H9 (cell line): ENCODE data around the gene INHBC. TPM values are rescaled to one million over a fixed set of nuclear protein-coding genes. Genes with fewer than 3 reads are reported as not detected.

Experiments
- DNase-seq: peaks from one replicate; pipeline ENCODE4 v3.0.0-alpha.2; 2017
- H2AFZ ChIP-seq: one replicate; pipeline ENCODE4 v1.6.1; 2013; ENCODE audit warnings: mild to moderate bottlenecking, low read length, control low read depth, moderate library complexity
- H2AK5ac ChIP-seq: 2 replicates; pipeline ENCODE4 v1.6.1; 2013; ENCODE audit warnings: low read length, control low read depth, mixed read lengths; ENCODE audit not compliant: insufficient read length
- H2BK120ac ChIP-seq: one replicate; pipeline ENCODE4 v1.6.1; 2013; ENCODE audit warnings: low read depth, mild to moderate bottlenecking, low read length, control low read depth, inconsistent platforms; ENCODE audit not compliant: poor library complexity, severe bottlenecking
- H2BK12ac ChIP-seq: 2 replicates; pipeline ENCODE4 v1.6.1; 2013; ENCODE audit warnings: low read length, control low read depth, mixed read lengths, low read depth; ENCODE audit not compliant: insufficient read length
- H2BK15ac ChIP-seq: 2 replicates; pipeline ENCODE4 v1.6.1; 2013; ENCODE audit warnings: low read depth, low read length, control low read depth
- H2BK20ac ChIP-seq: one replicate; pipeline ENCODE4 v1.6.1; 2013; ENCODE audit warnings: low read depth, mild to moderate bottlenecking, low read length, control low read depth, inconsistent platforms; ENCODE audit not compliant: poor library complexity, severe bottlenecking
- H2BK5ac ChIP-seq: 2 replicates; pipeline ENCODE4 v1.6.1; 2013; ENCODE audit warnings: low read length, control low read depth, mixed read lengths; ENCODE audit not compliant: insufficient read length
- H3K14ac ChIP-seq: 2 replicates; pipeline ENCODE4 v1.6.1; 2013; ENCODE audit warnings: low read length, control low read depth; ENCODE audit not compliant: insufficient read depth
- H3K18ac ChIP-seq: 2 replicates; pipeline ENCODE4 v1.6.1; 2013; ENCODE audit warnings: low read depth, mild to moderate bottlenecking, mixed read lengths, low read length, control low read depth; ENCODE audit not compliant: insufficient read length
- H3K23ac ChIP-seq: 2 replicates; pipeline ENCODE4 v1.6.1; 2013; ENCODE audit warnings: low read length, control low read depth, mixed read lengths, low read depth; ENCODE audit not compliant: insufficient read length
- H3K23me2 ChIP-seq: 2 replicates; pipeline ENCODE4 v1.6.1; 2013; ENCODE audit warnings: low read depth, mild to moderate bottlenecking, mixed read lengths, low read length, control low read depth; ENCODE audit not compliant: insufficient read length, poor library complexity, severe bottlenecking
- H3K27ac ChIP-seq: 2 replicates; pipeline ENCODE4 v1.5.1; 2013; ENCODE audit warnings: low read length, control low read depth, mixed read lengths, low read depth; ENCODE audit not compliant: insufficient read length
- H3K27me3 ChIP-seq: 2 replicates; pipeline ENCODE4 v1.6.1; 2013; ENCODE audit warnings: low read length, control low read depth, inconsistent platforms; ENCODE audit not compliant: insufficient read depth
- H3K4ac ChIP-seq: 2 replicates; pipeline ENCODE4 v1.6.1; 2013; ENCODE audit warnings: low read depth, mild to moderate bottlenecking, control low read depth, inconsistent platforms, low read length, moderate library complexity
- H3K4me1 ChIP-seq: 2 replicates; pipeline ENCODE4 v1.6.1; 2013; ENCODE audit warnings: low read length, control low read depth, inconsistent platforms; ENCODE audit not compliant: insufficient read depth
- H3K4me2 ChIP-seq: 2 replicates; pipeline ENCODE4 v1.6.1; 2013; ENCODE audit warnings: low read length, control low read depth, mixed read lengths; ENCODE audit not compliant: insufficient read length, insufficient read depth
- H3K56ac ChIP-seq: 2 replicates; pipeline ENCODE4 v1.6.1; 2013; ENCODE audit warnings: low read depth, mild to moderate bottlenecking, mixed read lengths, low read length, control low read depth; ENCODE audit not compliant: insufficient read length
- H3K79me1 ChIP-seq: 2 replicates; pipeline ENCODE4 v1.6.1; 2013; ENCODE audit warnings: low read depth, mild to moderate bottlenecking, moderate library complexity, low read length, control low read depth, inconsistent platforms; ENCODE audit not compliant: insufficient read depth, poor library complexity, severe bottlenecking
- H3K79me2 ChIP-seq: 2 replicates; pipeline ENCODE4 v1.6.1; 2013; ENCODE audit warnings: low read length, control low read depth, inconsistent platforms; ENCODE audit not compliant: insufficient read depth
- H3K9ac ChIP-seq: 2 replicates; pipeline ENCODE4 v1.6.1; 2013; ENCODE audit warnings: low read length, control low read depth, mixed read lengths; ENCODE audit not compliant: insufficient read length; ENCODE audit errors: extremely low read depth
- H3K9me3 ChIP-seq: one replicate; pipeline ENCODE4 v1.6.1; 2013; ENCODE audit warnings: low read depth, low read length, inconsistent platforms; ENCODE audit not compliant: control insufficient read depth
- H3T11ph ChIP-seq: one replicate; pipeline ENCODE4 v1.6.1; 2013; ENCODE audit warnings: mild to moderate bottlenecking, low read length, control low read depth, inconsistent platforms
- H4K20me1 ChIP-seq: one replicate; pipeline ENCODE4 v1.6.1; 2013; ENCODE audit not compliant: control insufficient read depth, insufficient read length, insufficient read depth
- H4K5ac ChIP-seq: 2 replicates; pipeline ENCODE4 v1.6.1; 2013; ENCODE audit warnings: low read depth, mild to moderate bottlenecking, mixed read lengths, low read length, control low read depth; ENCODE audit not compliant: insufficient read length
- H4K8ac ChIP-seq: replicated peaks from 2 replicates; pipeline ENCODE4 v1.6.1; 2013; ENCODE audit warnings: low read length, control low read depth, mixed read lengths, low read depth; ENCODE audit not compliant: insufficient read length
- H4K91ac ChIP-seq: 2 replicates; pipeline ENCODE4 v1.6.1; 2013; ENCODE audit warnings: low read depth, mild to moderate bottlenecking, moderate library complexity, mixed read lengths, low read length, control low read depth; ENCODE audit not compliant: insufficient read length
- H3K27ac Mint-ChIP-seq, 3 experiments: 2 replicates in 2 of 3; 3 replicates in 1 of 3; pipeline ENCODE4 v1.8.0; 2020 to 2021; ENCODE audit warnings: mixed read lengths in 3 of 3, mild to moderate bottlenecking in 1 of 3, moderate library complexity in 1 of 3
- H3K27me3 Mint-ChIP-seq: 2 replicates; pipeline ENCODE4 v1.8.0; 2021; ENCODE audit warnings: low read depth, mild to moderate bottlenecking, moderate library complexity, mixed read lengths
- H3K36me3 Mint-ChIP-seq, 3 experiments: 2 replicates in 2 of 3; 3 replicates in 1 of 3; pipeline ENCODE4 v1.8.0; 2020 to 2021; ENCODE audit warnings: low read depth in 3 of 3, mixed read lengths in 3 of 3; ENCODE audit not compliant: insufficient read depth in 1 of 3
- H3K4me1 Mint-ChIP-seq, 2 experiments: 2 replicates each; pipeline ENCODE4 v1.8.0; 2020; ENCODE audit warnings: mixed read lengths in 2 of 2
- H3K4me3 Mint-ChIP-seq, 2 experiments: 2 replicates in 1 of 2; 3 replicates in 1 of 2; pipeline ENCODE4 v1.8.0; 2020 to 2021; ENCODE audit warnings: mild to moderate bottlenecking in 2 of 2, mixed read lengths in 2 of 2, moderate library complexity in 1 of 2
- H3K9me3 Mint-ChIP-seq, 2 experiments: 2 replicates in 1 of 2; 3 replicates in 1 of 2; pipeline ENCODE4 v1.8.0; 2020; ENCODE audit warnings: mild to moderate bottlenecking in 2 of 2, mixed read lengths in 2 of 2, moderate library complexity in 1 of 2
- WGBS: extraction: QIAGEN DNeasy Blood & Tissue Kit; methylation state at CpG from one replicate; pipeline ENCODE4 v1.1.7; 2013; ENCODE audit warnings: missing lambda C conversion rate, low lambda C conversion rate, mixed read lengths; ENCODE audit not compliant: insufficient read length; ENCODE audit errors: extremely low coverage; 5-methylcytosine and 5-hydroxymethylcytosine counted together
- total RNA-seq: library from RNA; stranded (reverse); gene quantifications from 2 replicates; pipeline ENCODE4 v1.2.1, GENCODE V29; 2021
- TF ChIP-seq, protein P1 (sequence below): fragments of 200-600 bp; sonication (generic); conservative IDR thresholded peaks from 3 replicates; pipeline ENCODE4 v1.8.0; 2021; ENCODE audit warnings: antibody characterized with exemption, mild to moderate bottlenecking

Gene INHBC
- total RNA-seq, 1 experiment from 2014 or later: not detected

DNA sequence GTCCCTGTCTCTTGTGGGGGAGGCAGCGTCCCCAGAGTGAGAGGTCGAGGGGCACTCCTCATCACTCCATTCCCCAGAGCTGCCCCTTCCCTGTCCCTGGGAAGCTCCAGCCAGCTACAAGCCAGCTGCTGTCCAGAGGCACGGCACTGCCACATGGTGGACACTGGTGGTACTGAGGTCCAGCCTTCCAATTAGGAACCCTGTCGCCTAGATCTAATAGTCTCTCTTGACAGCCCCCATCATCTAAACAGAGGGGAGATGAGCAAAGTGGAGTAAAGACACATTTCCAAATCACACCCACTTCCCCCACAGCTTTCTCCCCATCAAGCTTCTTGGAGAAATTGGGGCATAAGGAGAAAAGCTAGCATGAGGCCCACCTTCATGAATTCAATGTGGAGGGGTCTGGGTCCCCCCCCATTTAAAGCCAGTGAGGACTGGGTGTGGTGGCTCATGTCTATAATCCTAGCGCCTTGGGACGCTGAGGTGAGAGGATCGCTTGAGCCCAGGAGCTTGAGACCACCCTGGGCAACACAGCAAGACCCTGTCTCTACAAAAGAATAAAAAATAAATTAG, 18.4 kb downstream of the INHBC start:
- WGBS: no CpG with 5 or more reads among the region's 7 CpGs
- no peak overlapping the region for H3K4me2 ChIP-seq
- H4K8ac ChIP-seq: no peak overlapping the region
- no peak overlapping the region for H3K9ac ChIP-seq
- H3K27me3 ChIP-seq: no peaks in the 10 kb centered on the region
- H2BK12ac ChIP-seq: no peak overlapping the region
- no peak overlapping the region for H3T11ph ChIP-seq
- H2BK20ac ChIP-seq: no peak overlapping the region
- H3K79me2 ChIP-seq: no peaks in the 10 kb centered on the region
- H2BK5ac ChIP-seq: no peak overlapping the region
- Mint-ChIP-seq H3K4me1 (peaks cover 37 to 47% of the 10 kb centered on the region in 2 experiments), H3K4me3 (no peak overlapping the region), H3K27ac (no peak overlapping the region), H3K36me3 (peaks cover 0 to 2% (median 0%) of the 10 kb centered on the region in 3 experiments; a peak in 2 of 7 replicates), H3K9me3 (no peaks in the 10 kb centered on the region), H3K27me3 (peaks cover 1% of the 10 kb centered on the region)
- TF ChIP-seq, protein P1, sequence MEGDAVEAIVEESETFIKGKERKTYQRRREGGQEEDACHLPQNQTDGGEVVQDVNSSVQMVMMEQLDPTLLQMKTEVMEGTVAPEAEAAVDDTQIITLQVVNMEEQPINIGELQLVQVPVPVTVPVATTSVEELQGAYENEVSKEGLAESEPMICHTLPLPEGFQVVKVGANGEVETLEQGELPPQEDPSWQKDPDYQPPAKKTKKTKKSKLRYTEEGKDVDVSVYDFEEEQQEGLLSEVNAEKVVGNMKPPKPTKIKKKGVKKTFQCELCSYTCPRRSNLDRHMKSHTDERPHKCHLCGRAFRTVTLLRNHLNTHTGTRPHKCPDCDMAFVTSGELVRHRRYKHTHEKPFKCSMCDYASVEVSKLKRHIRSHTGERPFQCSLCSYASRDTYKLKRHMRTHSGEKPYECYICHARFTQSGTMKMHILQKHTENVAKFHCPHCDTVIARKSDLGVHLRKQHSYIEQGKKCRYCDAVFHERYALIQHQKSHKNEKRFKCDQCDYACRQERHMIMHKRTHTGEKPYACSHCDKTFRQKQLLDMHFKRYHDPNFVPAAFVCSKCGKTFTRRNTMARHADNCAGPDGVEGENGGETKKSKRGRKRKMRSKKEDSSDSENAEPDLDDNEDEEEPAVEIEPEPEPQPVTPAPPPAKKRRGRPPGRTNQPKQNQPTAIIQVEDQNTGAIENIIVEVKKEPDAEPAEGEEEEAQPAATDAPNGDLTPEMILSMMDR: peak; percentile 90
- H4K20me1 ChIP-seq: no peaks in the 10 kb centered on the region
- no peak overlapping the region for H2AK5ac ChIP-seq
- no peak overlapping the region for H2BK120ac ChIP-seq
- no peak overlapping the region for H2AFZ ChIP-seq
- peak; percentile 93 for DNase-seq
- H3K18ac ChIP-seq: no peak overlapping the region
- peaks cover 15% of the 10 kb centered on the region for H3K23me2 ChIP-seq
- no peak overlapping the region for H4K91ac ChIP-seq
- H3K23ac ChIP-seq: no peak overlapping the region
- no peaks in the 10 kb centered on the region for H3K79me1 ChIP-seq
- H3K56ac ChIP-seq: no peak overlapping the region
- no peak overlapping the region for H3K27ac ChIP-seq
- no peaks in the 10 kb centered on the region; the same call in 1 of the 2 replicates for H3K4me1 ChIP-seq
- H3K4ac ChIP-seq: no peak overlapping the region
- no peak overlapping the region for H2BK15ac ChIP-seq
- H3K14ac ChIP-seq: no peak overlapping the region
- no peak overlapping the region for H4K5ac ChIP-seq
- H3K9me3 ChIP-seq: no peaks in the 10 kb centered on the region
